Liver (tissue), 3 donors: ENCODE results near the gene RSBN1.

Source experiments
- JUND ChIP-seq, 2 donors: IDR thresholded peaks; 2 replicates each; pipeline ENCODE4 v1.6.1; 2016; ENCODE audit warnings: antibody characterized with exemption in 2 of 2
- MAX ChIP-seq: IDR thresholded peaks from 2 replicates; pipeline ENCODE4 v1.6.1; 2016; ENCODE audit warnings: antibody characterized with exemption
- RAD21 ChIP-seq, 2 donors: IDR thresholded peaks; 2 replicates each; pipeline ENCODE4 v1.6.1; 2016; ENCODE audit warnings: antibody characterized with exemption in 2 of 2, mild to moderate bottlenecking in 2 of 2
- SP1 ChIP-seq: IDR thresholded peaks from 2 replicates; pipeline ENCODE4 v1.6.1; 2018; ENCODE audit warnings: antibody characterized with exemption, mild to moderate bottlenecking
- TF ChIP-seq, protein P1 (sequence below): IDR thresholded peaks from 2 replicates; pipeline ENCODE4 v1.6.1; 2016; ENCODE audit warnings: antibody characterized with exemption, mild to moderate bottlenecking
- TF ChIP-seq, protein P2 (sequence below): fragments of 150-350 bp; IDR thresholded peaks from 2 replicates; pipeline ENCODE4 v1.5.1; 2017; ENCODE audit warnings: improper control_type of control experiment, low read depth, low read length; ENCODE audit not compliant: missing input control
- donor health status: healthy.
- donor health status: healthy.

DNA sequence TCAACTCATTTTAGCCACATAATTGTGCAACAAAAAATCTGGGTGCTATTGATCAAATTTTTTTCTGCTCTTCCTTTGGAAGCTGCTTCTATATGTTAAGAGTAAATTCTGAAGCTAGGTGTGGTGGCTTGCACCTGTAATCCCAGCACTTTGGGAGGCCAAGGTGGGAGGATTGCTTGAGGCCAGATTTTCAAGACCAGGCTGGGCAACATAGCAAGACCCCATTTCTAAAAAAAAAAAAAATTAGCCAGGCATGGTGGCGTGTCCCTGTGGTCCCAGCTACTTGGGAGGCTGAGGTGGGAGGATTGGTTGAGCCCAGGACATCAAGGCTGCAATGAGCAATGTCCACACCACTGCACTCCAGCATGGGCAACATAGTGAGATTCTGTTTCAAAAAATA lies 24.3 kb upstream of the RSBN1 start:
- TF ChIP-seq, protein P1, sequence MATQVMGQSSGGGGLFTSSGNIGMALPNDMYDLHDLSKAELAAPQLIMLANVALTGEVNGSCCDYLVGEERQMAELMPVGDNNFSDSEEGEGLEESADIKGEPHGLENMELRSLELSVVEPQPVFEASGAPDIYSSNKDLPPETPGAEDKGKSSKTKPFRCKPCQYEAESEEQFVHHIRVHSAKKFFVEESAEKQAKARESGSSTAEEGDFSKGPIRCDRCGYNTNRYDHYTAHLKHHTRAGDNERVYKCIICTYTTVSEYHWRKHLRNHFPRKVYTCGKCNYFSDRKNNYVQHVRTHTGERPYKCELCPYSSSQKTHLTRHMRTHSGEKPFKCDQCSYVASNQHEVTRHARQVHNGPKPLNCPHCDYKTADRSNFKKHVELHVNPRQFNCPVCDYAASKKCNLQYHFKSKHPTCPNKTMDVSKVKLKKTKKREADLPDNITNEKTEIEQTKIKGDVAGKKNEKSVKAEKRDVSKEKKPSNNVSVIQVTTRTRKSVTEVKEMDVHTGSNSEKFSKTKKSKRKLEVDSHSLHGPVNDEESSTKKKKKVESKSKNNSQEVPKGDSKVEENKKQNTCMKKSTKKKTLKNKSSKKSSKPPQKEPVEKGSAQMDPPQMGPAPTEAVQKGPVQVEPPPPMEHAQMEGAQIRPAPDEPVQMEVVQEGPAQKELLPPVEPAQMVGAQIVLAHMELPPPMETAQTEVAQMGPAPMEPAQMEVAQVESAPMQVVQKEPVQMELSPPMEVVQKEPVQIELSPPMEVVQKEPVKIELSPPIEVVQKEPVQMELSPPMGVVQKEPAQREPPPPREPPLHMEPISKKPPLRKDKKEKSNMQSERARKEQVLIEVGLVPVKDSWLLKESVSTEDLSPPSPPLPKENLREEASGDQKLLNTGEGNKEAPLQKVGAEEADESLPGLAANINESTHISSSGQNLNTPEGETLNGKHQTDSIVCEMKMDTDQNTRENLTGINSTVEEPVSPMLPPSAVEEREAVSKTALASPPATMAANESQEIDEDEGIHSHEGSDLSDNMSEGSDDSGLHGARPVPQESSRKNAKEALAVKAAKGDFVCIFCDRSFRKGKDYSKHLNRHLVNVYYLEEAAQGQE = no peak
- TF ChIP-seq JUND (IDR thresholded peaks at IDR 0.05) = no peak
- TF ChIP-seq, protein P2, sequence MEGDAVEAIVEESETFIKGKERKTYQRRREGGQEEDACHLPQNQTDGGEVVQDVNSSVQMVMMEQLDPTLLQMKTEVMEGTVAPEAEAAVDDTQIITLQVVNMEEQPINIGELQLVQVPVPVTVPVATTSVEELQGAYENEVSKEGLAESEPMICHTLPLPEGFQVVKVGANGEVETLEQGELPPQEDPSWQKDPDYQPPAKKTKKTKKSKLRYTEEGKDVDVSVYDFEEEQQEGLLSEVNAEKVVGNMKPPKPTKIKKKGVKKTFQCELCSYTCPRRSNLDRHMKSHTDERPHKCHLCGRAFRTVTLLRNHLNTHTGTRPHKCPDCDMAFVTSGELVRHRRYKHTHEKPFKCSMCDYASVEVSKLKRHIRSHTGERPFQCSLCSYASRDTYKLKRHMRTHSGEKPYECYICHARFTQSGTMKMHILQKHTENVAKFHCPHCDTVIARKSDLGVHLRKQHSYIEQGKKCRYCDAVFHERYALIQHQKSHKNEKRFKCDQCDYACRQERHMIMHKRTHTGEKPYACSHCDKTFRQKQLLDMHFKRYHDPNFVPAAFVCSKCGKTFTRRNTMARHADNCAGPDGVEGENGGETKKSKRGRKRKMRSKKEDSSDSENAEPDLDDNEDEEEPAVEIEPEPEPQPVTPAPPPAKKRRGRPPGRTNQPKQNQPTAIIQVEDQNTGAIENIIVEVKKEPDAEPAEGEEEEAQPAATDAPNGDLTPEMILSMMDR = no peak
- TF ChIP-seq MAX = no peak
- no peak for TF ChIP-seq SP1
- no peak for TF ChIP-seq RAD21 (IDR thresholded peaks at IDR 0.05)
